HUES6 (cell line): ENCODE data around the gene NBAS.

Source experiments
- H3K27ac ChIP-seq: 2 replicates; pipeline ENCODE4 v1.7.0; 2013; ENCODE audit warnings: low read depth, mild to moderate bottlenecking, low read length, inconsistent platforms
- H3K27me3 ChIP-seq: 2 replicates; pipeline ENCODE4 v1.6.1; 2013; ENCODE audit warnings: low read length; ENCODE audit not compliant: control insufficient read depth, insufficient read depth
- H3K36me3 ChIP-seq: 2 replicates; pipeline ENCODE4 v1.6.1; 2013; ENCODE audit warnings: low read length; ENCODE audit not compliant: control insufficient read depth, insufficient read depth
- H3K4me1 ChIP-seq: 2 replicates; pipeline ENCODE4 v1.6.1; 2013; ENCODE audit warnings: low read length; ENCODE audit not compliant: control insufficient read depth, insufficient read depth
- H3K4me3 ChIP-seq: 2 replicates; pipeline ENCODE4 v1.5.1; 2013; ENCODE audit warnings: low read depth, low read length
- H3K9ac ChIP-seq: one replicate; pipeline ENCODE4 v1.6.1; 2013; ENCODE audit warnings: mild to moderate bottlenecking, low read length
- H3K9me3 ChIP-seq: 2 replicates; pipeline ENCODE4 v1.6.1; 2013; ENCODE audit warnings: low read depth, low read length; ENCODE audit not compliant: control insufficient read depth, insufficient read depth

The NBAS gene

DNA sequence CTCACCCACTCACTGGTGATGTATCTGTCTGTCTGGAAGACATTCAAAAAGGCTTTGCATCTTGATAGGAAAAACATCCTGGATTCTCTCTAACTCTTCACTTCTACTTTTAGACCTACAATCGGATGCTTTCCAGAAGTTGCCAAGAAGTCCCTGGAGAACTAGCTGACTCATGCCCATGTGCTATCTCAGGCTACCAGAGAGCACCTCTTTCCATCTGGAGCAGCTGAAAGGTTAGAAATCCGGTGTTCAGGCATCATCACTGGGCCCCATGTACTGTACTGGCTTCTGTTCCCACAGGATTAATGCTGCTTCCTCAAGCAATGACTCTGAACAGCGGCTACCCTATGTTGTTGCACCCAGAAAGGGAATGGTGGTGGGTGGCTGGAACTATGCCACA is 259.0 kb downstream of the NBAS start:
- Histone ChIP-seq H3K4me1 (no peaks in the 10 kb centered on the region), H3K9ac (no peak overlapping the region), H3K27me3 (no peaks in the 10 kb centered on the region), H3K4me3 (no peak overlapping the region), H3K9me3 (no peaks in the 10 kb centered on the region), H3K36me3 (0 out of 2 replicates have a peak, but pooled peaks cover 2% of the 10 kb centered on the region), H3K27ac (no peak overlapping the region)

DNA sequence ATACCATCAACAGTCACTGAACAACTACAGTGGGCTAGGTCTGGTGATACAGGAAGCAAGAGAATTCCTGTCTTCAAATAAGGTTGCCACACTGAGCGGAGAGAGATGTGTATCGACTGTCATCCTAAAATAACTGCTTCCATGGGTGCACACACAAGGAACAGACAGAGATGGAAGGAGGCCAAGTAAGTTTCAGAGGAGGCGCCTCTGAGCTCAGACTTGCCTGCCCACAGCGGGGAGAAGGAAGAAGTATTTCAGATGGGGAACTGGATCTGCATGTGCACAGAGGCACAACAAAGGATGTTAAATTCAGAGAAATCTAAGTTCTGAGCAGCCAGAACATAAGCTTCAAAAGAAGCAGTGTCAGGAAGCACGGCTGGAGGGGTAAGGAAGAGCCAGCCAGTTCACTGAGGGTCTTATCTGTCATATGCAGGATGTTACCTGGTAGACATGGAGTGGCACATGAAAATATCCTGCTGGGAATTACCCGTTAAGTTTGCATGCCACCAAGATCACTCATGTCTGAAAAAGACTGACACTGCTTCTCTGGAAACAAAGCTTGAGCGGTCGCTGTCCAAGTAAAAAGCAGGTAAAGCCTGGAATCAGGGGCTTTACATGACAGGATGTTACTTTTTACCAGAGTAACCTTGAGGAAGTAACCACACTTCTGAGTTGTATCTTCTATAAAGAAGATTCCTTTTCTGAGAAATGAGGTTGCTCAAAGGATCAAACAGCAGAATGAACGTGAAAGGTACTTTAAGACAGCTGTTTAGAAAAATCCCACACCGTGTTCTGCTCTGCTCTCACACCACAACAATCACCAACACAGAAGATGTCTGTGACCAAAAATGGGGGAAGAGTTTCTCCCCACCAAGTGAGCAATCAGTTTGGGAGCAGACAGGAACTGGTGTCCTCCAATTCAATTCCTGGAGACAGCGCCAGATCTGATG is 260.2 kb downstream of the NBAS start:
- no peak overlapping the region for H3K27ac ChIP-seq
- H3K4me3 ChIP-seq: no peak overlapping the region
- no peak overlapping the region for H3K9ac ChIP-seq
- 0 out of 2 replicates have a peak, but pooled peaks cover 2% of the 10 kb centered on the region for H3K36me3 ChIP-seq
- H3K4me1 ChIP-seq: no peaks in the 10 kb centered on the region
- H3K27me3 ChIP-seq: no peaks in the 10 kb centered on the region
- no peaks in the 10 kb centered on the region for H3K9me3 ChIP-seq

DNA sequence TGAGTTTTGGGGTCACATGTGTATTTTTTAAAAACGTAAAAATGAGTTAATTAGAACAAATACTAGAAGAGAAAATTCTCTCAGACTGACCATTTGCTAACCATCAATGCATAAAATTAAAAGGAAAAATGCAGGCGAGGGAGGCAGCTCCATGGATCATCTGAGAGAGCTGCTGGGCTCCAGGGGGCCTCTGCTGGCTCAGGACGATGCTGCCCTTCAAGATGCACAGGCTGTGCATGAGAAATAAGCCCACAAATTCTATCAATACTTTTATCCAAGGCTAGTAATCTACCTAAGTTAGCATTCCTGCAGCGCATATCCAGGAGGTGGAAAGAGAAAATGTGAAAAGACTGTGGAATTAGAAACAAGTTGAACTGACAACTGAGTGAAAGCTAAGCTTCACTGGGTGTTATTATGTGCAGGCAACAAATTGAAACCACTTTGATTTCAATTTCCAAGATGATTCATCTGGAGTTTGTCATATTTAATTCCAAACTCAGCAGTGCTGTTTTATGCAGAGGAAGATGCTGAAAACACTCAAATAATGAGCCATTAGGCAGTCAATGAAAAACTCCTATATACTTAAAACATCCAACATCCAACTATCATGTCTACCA is 261.1 kb downstream of the NBAS start:
- Histone ChIP-seq H3K27me3 (no peaks in the 10 kb centered on the region), H3K9ac (no peak overlapping the region), H3K27ac (no peak overlapping the region), H3K36me3 (0 out of 2 replicates have a peak, but pooled peaks cover 2% of the 10 kb centered on the region), H3K4me1 (no peaks in the 10 kb centered on the region), H3K4me3 (no peak overlapping the region), H3K9me3 (no peaks in the 10 kb centered on the region)

DNA sequence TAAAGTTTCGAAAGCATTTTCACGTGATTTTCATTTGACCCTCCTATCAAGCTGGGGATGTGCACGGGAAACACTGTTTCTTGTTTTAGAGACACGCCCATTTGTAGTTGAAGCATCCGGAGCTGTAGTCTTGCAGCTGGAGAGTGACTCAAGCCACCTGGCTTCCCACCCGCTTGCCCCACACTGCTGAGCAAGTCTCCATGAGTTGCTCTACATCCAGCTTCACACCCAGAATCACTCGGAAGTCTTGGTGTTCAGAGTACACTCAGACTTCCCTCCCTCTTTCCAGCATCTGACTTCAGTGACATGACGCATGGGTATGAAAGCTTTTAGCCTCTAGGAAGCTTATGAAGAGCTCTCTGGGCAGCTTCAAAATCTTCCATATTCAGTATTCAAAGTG is 262.4 kb downstream of the NBAS start:
- Histone ChIP-seq H3K27me3 (no peaks in the 10 kb centered on the region), H3K36me3 (0 out of 2 replicates have a peak, but pooled peaks cover 2% of the 10 kb centered on the region), H3K4me3 (no peak overlapping the region), H3K9ac (no peak overlapping the region), H3K27ac (no peak overlapping the region), H3K9me3 (no peaks in the 10 kb centered on the region), H3K4me1 (no peaks in the 10 kb centered on the region)

DNA sequence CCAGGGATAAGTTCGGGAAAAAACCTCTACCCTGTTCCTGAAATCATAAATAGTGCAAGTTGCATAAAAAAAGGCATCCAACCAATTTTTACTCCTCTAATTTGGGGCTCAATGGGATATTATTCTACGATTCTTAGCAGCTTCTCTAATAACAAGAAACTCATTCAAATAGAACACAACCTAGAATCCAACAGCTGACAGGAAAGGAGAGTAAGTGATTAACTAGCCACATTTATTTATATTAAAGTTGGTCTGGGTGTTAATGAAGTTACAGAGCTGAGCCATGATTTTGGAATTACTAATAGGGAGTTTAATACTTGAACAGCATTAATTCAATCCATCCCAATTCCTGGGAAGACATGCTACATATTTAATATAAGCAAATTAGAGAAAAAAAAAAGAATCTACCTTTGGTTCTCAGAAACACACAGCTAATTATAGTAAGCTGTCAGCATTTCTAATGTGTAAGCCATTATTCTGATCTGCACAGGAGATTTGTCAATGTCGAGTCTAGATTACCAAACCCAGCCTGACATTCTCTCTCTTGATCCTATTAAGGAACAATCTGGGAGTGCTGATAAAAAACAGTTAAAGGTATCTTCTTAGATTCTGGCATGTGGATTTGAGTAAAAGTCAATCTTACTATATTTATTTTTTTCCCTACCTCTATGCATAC is 267.7 kb downstream of the NBAS start:
- H3K9ac ChIP-seq: no peak overlapping the region
- H3K27ac ChIP-seq: no peak overlapping the region
- no peak overlapping the region for H3K4me3 ChIP-seq
- no peaks in the 10 kb centered on the region for H3K4me1 ChIP-seq
- H3K9me3 ChIP-seq: no peaks in the 10 kb centered on the region
- peaks cover 10% of the 10 kb centered on the region for H3K36me3 ChIP-seq
- no peaks in the 10 kb centered on the region for H3K27me3 ChIP-seq

DNA sequence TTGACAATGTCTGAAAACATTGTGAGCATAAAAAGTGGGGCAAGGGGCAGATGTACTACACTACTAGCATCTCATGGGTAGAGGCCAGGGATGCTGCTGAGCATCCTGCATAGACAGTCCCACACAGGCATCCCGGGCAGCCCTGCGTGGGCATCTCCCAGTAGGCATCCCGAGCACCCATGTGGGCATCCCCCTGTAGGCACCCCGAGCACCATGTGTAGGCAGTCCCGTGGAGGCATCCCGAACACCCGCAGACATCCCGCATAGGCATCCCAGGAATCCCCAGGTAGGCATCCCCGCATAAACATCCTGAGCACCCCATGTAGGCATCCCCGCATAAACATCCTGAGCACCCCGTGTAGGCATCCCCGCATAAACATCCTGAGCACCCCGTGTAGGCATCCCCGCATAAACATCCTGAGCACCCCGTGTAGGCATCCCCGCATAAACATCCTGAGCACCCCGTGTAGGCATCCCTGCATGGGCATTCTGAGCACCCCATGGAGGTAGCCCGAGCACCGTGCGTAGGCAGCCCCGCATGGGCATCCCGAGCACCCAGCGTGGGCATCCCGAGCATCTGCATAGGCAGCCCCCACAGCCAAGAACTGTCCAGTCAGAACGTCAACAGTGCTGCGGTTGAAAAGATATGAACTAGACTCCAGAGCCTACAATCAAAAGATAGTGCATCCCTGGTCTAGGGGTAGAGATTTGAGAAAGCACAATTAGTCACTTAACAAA is 273.5 kb downstream of the NBAS start:
- Histone ChIP-seq H3K9me3 (no peaks in the 10 kb centered on the region), H3K4me3 (no peak overlapping the region), H3K27me3 (no peaks in the 10 kb centered on the region), H3K9ac (no peak overlapping the region), H3K4me1 (no peaks in the 10 kb centered on the region), H3K27ac (no peak overlapping the region), H3K36me3 (peaks cover 22% of the 10 kb centered on the region)

DNA sequence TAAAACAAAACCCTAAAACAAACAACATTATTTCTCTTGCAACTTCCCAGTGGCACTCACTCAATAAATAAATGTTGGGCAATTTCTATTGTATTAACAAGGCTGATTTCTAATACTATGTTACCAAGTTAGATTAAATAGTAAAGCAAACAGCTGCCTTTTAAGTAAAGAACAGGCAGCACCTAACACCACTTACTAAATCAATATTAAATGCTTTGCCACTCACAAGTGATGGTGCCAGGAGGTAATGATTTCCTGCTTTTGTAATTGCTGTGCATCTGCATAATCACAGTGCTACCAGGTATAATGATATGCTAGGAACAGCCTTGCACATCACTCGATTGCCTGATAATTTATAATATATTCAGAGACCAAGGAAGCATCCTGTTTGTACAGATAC is 276.5 kb downstream of the NBAS start:
- Histone ChIP-seq H3K9me3 (no peaks in the 10 kb centered on the region), H3K4me1 (no peaks in the 10 kb centered on the region), H3K27ac (no peak overlapping the region), H3K36me3 (peaks cover 12% of the 10 kb centered on the region), H3K27me3 (no peaks in the 10 kb centered on the region), H3K9ac (no peak overlapping the region), H3K4me3 (no peak overlapping the region)

DNA sequence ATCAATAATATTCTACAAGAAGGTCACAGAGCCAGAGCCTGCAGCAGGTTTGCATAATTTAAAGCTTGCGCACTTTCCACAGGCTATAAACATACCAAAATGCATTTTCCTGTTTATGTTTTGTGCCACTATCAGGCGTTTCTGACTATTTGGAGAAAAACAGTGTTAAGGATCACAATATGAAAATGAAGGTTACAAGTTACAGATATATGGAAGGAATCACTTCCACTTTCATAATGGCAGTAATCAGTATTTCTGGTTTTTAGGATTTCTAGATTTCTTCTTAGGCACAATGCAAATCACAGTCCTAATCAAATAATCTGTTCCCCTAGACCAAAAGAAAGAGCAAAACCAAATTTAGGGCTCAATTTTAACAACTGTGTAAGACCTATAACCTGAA is 279.5 kb downstream of the NBAS start:
- H3K4me3 ChIP-seq: no peak overlapping the region
- no peak overlapping the region for H3K27ac ChIP-seq
- no peaks in the 10 kb centered on the region for H3K9me3 ChIP-seq
- H3K4me1 ChIP-seq: no peaks in the 10 kb centered on the region
- no peaks in the 10 kb centered on the region for H3K27me3 ChIP-seq
- H3K9ac ChIP-seq: no peak overlapping the region
- H3K36me3 ChIP-seq: peaks cover 8% of the 10 kb centered on the region

DNA sequence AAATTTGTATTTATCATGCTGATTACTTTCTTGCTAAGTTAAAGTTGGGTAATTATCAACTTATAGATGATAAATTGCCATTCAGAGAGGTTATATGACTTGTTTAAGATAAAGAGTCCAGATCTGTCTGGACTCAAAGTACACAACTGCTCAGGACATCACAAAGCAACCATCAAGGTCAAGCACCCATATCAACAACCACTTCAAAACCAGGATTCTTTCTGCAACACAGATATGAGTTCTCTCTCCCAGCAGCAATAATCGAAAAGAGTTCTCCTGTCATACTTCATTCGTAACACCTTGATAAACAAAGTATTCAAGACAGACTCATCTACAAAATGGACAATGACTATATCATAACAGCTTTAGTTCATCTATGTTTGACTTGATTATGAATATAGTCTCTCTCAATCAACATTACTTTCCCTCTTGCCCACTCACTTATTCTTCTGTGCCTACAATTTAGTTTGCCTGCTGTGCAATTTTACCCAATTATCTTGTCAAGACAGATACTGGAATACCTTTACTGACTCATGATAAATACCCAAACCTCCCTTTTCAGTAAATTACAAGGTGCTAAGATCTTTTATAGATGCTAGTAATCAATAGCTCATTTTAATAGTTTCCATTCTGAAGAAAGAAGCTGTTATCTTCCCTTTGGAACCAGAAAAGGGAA is 281.8 kb downstream of the NBAS start:
- no peaks in the 10 kb centered on the region for H3K4me1 ChIP-seq
- H3K4me3 ChIP-seq: no peak overlapping the region
- H3K27me3 ChIP-seq: no peaks in the 10 kb centered on the region
- no peaks in the 10 kb centered on the region for H3K9me3 ChIP-seq
- peaks cover 5% of the 10 kb centered on the region; the same call in 1 of the 2 replicates for H3K36me3 ChIP-seq
- H3K27ac ChIP-seq: no peak overlapping the region
- no peak overlapping the region for H3K9ac ChIP-seq

DNA sequence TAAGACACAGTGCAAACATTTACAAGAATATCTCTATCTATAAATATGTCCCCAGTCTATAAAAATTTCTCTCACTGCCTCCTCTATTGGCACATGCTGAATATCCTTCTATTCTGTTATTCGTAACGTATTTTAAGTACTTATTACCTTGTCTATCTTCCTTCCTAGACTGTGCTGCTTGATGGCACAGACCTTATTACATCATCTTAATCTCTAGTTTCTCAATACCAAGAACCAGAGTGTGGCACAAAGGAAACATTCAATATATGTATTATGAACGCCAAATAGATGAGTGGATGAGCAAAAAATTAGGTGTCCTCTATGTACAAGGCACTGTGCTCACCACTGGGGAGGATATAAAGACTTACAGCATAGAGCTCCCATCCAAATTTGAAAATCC is 282.8 kb downstream of the NBAS start:
- Histone ChIP-seq H3K4me1 (no peaks in the 10 kb centered on the region), H3K4me3 (no peak overlapping the region), H3K9ac (no peak overlapping the region), H3K27ac (no peak overlapping the region), H3K27me3 (no peaks in the 10 kb centered on the region), H3K36me3 (peaks cover 5% of the 10 kb centered on the region; the same call in 1 of the 2 replicates), H3K9me3 (no peaks in the 10 kb centered on the region)
